HS-27A (cell line): ENCODE results near the gene HNRNPA2B1.
"Not testable (repeated sequence)": the region's sequence is repeated elsewhere in the genome, so short reads cannot be mapped to it uniquely, and the experiment has no call there.

Source experiments
- DNase-seq: peaks from one replicate; pipeline ENCODE4 v3.0.0-alpha.2; 2012; ENCODE audit warnings: low read depth, missing footprints

The HNRNPA2B1 gene

GRCh38 chr7:26165950-26166683 is 34.4 kb downstream of the HNRNPA2B1 start:
- no peak for DNase-seq

DNA sequence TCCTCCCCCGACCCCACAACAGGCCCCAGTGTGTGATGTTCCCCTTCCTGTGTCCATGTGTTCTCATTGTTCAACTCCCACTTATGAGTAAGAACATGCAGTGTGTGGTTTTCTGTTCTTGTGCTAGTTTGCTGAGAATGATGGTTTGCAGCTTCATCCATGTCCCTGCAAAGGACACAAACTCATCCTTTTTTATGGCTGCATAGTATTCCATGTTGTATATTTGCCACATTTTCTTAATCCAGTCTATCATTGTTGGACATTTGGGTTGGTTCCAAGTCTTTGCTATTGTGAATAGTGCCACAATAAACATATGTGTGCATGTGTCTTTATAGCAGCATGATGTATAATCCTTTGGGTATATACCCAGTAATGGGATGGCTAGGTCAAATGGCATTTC is 36.7 kb downstream of the HNRNPA2B1 start:
- DNase-seq: not testable (repeated sequence)

DNA sequence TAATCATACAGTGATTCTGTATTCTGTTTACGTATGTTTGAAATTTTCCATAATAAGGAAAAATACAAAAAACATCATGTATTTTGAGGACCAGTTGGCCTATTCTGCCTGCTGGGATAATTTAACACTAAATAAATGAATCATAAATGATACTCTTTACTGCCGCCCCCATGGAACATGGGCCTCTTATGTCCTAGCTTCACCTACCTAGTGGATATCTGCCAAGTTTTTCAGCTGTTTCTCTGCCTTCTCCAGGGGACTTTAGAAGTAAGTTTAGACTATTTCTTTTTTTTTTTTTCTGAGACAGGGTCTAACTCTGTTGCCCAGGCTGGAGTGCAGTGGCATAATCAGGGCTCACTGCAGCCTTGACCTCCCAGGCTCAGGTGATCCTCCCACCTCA is 38.1 kb downstream of the HNRNPA2B1 start:
- no peak for DNase-seq

GRCh38 chr7:26160896-26161295 is 39.6 kb downstream of the HNRNPA2B1 start:
- DNase-seq: no peak

GRCh38 chr7:26159243-26159642 is 41.3 kb downstream of the HNRNPA2B1 start:
- no peak for DNase-seq

DNA sequence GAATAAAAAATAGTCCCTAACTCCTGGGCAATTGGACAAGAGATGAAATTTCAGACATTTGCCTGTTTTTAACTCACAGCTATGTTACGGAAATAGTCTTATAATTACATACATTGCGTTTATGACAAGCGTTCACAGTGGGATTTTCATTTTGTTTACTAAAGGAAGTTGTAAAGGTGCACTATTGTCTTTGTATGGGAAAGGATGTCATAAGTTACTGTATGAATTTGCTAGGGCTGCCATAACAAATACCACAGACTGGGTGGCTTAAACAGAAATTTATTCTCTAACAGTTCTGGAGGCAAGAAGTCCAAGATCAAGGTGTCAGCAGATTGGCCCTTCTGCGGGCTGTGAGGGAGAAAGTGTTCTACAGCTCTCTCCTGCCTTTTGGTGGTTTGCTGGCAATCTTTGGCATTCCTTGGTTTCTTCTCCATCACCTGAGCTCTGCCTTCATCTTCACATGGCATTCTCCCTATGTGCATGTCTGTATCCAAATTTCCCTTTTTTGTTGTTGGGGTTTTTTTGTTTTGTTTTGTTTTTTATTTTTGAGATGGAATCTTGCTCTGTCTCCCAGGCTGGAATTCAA is 42.9 kb downstream of the HNRNPA2B1 start:
- DNase-seq: no peak

- peak; percentile 66 for DNase-seq
Observed at GRCh38 chr7:26156451-26157420, 43.8 kb downstream of the HNRNPA2B1 start.

DNA sequence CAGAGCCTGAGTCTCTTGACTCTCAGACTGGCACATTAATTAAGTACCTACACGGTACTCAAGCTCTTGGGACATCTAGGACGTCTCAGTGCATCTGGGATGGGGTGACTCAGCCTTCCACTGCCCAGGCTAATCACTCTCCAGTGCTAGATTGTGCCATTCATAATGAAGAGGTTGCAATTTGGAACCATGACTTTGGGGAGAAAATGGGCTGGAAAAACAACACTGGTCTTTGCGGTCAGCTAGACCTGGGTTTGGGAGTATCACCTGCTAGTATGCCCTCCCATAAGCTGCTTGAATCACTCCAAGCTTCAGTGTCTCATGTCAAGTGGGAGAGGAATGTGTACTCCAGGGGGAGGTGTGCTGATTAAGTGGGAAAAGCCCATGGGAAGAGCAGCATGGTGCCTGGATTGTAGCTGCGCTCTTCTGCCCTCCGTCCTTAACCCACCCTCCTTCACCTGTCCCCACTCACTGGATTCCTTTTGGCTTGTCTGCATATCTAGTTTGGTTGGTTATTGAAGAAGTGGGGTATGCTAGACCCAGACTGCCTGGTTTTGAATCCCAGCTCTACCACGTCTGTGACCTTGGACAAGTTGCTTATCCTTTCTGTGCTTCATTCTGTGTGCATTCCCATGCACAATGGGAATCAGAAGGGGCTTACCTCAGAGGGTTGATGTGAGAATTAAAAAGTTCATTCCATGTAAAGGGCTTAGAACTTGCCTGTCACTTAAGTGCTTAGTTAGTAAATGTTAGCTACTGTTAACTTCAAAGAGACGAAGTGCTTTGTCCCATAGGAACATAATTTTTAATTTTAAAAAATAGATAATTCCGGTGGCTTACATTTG is 44.8 kb downstream of the HNRNPA2B1 start:
- DNase-seq: no peak

DNA sequence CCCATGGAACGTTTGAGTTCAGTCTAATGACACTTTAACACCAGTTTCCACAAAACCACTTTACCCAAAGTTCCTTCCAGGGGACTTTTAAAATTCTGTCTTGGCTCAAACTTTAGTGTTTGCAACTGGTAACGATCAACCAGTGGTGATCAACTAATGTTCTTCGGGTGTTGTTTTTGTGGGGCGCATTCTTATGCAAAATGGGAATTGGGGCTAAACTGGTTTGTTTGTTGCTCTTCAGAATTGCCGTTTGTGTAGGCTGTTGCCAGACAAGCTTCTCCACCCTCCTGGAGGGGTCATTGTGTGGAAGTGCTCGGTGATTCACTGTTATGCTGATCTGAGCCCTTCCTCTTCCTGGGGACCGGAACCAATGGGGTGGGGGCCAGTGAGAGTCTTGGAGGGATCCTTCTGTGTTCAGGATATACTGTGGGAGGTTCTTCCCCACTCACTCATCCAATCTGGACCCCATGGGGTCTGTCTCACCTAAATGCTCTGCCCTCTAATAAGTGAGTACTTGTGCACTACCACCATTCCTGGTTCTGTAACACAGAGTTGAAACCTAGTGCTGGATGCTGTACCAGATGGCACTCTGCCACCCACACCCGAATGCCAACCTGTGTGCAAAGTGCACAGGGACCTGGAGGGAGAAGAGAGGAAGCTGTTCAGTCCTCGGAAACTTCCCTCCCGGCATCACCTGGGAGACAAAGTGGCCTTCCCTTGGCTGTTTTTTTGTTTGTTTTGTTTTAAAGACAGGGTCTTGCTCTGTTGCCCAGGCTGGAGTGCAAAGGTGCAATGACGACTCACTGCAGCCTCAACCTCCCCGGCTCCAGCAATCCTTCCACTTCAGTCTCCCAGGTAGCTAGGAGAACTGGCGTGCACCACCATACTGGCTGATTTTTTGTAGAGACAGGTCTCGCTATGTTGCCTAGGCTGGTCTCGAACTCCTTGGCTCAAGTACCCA is 46.4 kb downstream of the HNRNPA2B1 start:
- DNase-seq: no peak

DNA sequence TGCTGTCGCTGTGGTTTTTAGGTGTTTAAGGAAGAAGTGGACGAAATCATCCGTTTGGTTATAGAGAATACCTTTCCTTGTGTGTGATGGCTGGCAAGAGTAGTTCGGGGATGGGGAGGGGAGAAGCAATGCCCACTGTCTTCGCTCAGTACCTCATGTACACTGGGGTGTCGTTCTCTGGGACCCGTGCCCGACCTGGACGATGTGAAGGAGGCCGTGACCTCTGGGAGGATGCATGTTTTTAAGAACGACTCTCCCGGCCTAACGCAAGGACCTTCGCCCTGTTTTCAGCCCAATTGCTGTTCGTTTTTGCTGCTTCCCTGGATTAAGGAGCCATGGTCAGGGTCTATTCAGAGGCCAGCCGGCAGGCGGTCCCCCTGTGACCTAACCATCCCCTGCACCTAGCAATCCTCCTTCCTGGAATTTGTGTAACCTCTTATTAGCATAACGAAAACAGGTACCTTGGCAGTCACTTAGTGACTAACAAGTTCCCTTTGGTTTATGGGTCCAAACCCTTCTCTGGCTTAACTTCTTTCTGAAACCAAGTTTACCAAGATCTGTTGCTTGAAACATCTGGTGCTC is 47.2 kb downstream of the HNRNPA2B1 start:
- no peak for DNase-seq

DNA sequence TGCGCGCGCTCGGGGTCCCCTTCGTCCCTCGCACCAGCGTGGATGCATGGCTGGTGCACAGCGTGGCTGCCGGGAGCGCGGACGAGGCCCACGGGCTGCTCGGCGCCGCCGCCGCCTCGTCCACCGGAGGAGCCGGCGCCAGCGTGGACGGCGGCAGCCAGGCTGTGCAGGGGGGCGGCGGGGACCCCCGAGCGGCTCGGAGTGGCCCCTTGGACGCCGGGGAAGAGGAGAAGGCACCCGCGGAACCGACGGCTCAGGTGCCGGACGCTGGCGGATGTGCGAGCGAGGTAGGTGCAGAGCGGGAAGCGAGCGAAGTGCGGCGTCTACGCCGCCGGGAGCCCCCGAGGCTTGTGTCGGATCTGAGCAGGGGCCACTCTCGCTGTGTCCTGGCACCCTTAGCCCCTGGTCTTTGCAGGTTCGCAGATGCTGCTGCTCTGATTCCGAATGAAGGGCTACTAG is 47.7 kb downstream of the HNRNPA2B1 start:
- not testable (repeated sequence) for DNase-seq

DNA sequence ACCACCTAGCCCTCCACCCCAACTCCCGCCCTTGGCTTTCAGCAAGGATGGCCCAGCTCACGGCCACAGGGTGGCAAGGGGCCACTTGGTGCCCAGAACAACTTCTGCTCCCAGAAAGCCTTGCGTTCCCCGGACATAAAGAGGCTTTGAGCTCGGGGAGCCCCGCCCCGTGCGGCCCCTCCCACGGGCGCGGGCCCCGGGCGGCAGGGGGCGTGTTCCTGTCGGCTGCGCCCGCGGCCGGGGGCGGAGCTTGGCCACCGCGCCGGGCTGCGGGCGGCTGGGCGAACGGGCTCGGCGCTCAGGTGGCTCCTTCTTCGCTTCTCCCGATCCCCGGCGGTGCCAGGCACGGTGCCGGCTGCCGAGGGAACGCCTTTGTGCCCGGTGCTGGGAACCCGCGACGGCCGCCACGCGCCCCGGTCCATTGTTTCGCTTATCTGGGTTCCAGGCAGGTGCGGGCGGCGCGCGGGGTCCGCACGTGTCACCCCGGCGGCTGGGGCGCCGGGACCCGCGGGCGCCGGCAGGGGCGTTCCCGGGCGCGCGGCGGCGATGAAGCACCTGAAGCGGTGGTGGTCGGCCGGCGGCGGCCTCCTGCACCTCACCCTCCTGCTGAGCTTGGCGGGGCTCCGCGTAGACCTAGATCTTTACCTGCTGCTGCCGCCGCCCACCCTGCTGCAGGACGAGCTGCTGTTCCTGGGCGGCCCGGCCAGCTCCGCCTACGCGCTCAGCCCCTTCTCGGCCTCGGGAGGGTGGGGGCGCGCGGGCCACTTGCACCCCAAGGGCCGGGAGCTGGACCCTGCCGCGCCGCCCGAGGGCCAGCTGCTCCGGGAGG is 48.4 kb downstream of the HNRNPA2B1 start, which contains the start of gene NFE2L3:
Gene NFE2L3 (plus strand): TSS at position 246 of the 829 bp plus-strand sequence. CDS start 301 bp downstream, at position 547.
- no peak for DNase-seq

- no peak for DNase-seq
Observed at GRCh38 chr7:26151650-26151952, 48.9 kb downstream of the HNRNPA2B1 start.

DNA sequence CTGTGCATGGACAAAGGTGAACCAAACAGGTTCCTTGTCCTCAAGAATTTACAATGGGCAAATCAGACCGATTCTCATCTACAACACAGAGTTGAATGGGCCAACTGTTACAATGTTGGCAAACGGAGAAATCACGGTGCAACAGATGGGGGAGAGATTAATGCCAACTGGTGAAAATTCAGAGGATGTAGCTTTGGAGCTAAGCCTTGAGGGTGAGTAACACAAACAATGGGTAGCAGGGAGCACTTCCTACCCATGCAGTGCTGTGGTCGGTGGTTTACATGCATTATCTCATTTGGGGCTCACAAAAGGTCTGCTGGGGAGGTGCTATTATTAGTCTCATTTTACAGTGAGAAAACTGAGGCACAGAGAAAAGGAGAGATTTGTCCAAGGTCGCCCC is 49.5 kb downstream of the HNRNPA2B1 start:
- no peak for DNase-seq

- no peak for DNase-seq
Observed at GRCh38 chr7:26149391-26149977, 51.1 kb downstream of the HNRNPA2B1 start.

DNA sequence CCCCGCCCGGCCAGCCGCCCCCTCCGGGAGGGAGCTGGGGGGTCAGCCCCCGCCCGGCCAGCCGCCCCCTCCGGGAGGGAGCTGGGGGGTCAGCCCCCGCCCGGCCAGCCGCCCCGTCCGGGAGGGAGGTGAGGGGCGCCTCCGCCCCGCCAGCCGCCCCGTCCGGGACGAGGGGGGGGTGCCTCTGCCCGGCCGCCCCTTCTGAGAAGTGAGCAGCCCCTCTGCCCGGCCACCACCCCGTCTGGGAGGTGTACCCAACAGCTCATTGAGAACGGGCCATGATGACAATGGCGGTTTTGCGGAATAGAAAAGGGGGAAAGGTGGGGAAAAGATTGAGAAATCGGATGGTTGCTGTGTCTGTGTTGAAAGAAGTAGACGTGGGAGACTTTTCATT is 52.2 kb downstream of the HNRNPA2B1 start:
- not testable (repeated sequence) for DNase-seq

DNA sequence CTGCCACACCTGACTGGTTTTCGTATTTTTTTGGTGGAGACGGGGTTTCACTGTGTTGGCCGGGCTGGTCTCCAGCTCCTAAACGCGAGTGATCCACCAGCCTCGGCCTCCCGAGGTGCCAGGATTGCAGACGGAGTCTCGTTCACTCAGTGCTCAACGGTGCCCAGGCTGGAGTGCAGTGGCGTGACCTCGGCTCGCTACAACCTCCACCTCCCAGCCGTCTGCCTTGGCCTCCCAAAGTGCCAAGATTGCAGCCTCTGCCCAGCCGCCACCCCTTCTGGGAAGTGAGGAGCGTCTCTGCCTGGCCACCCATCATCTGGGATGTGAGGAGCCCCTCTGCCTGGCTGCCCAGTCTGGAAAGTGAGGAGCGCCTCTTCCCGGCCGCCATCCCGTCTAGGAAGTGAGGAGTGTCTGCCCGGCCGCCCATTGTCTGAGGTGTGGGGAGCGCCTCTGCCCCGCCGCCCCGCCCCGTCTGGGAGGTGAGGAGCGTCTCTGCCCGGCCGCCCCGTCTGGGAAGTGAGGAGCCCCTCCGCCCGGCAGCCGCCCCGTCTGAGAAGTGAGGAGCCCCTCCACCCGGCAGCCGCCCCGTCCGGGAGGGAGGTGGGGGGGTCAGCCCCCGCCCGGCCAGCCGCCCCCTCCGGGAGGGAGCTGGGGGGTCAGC is 52.8 kb downstream of the HNRNPA2B1 start:
- not testable (repeated sequence) for DNase-seq

DNA sequence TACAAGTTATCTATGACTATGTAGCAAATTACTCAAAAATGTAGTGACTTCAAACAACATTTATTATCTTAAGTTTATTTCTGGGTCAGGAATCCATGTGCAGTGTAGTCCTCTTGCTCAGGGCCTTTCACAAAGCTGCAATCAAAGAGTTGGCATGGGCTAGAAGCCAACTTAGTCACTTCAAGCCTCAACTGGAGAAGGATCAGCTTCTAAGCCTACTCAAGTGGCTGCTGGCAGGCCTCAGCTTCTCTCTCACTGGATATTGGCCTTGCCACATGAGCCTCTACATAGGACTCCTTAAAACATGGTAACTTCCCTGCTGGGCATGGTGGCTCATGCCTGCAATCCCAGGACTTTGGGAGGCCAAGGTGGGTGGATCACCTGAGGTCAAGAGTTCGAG is 53.5 kb downstream of the HNRNPA2B1 start:
- no peak for DNase-seq
